ENCODE measurements around the gene SRSF8.

The SRSF8 gene

DNA sequence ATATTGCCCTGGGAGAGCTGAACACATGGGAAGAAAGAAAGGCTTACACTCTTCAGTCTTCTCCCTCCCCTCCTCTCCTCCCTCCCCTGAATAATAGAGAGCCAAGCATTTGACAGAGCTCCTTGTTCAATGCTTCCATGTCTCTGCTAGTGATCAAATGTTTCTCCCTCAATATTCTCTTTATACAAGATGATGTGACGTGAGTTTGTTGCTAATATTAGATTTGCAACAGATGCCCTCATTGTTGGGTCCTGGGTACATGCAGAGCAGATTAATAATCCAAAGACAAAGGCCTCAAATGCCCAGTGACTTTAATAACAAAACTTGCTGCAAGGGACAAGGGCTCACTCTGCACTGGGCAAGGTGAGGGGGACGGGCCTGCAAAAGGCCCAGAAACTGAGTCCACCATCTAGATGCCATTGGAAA lies 15.9 kb downstream of the SRSF8 start:
- H3K27ac ChIP-seq = peak overlapping the region; percentile 94
- TF ChIP-seq Cebpa-rat (IDR thresholded peaks at IDR 0.05) = no peak
- peak overlapping the region; percentile 77 for H3K9ac ChIP-seq
- H3K27me3 ChIP-seq = no peaks in the 10 kb centered on the region
- peak overlapping the region; percentile 35; the same call in 1 of the 2 replicates for H3K4me3 ChIP-seq
- H3K4me1 ChIP-seq = peaks cover 97% of the 10 kb centered on the region
- no peaks in the 10 kb centered on the region for H3K9me3 ChIP-seq
- H4K20me1 ChIP-seq = no peaks in the 10 kb centered on the region
- H3K36me3 ChIP-seq = no peaks in the 10 kb centered on the region
- H3K4me2 ChIP-seq = peak overlapping the region; percentile 88

DNA sequence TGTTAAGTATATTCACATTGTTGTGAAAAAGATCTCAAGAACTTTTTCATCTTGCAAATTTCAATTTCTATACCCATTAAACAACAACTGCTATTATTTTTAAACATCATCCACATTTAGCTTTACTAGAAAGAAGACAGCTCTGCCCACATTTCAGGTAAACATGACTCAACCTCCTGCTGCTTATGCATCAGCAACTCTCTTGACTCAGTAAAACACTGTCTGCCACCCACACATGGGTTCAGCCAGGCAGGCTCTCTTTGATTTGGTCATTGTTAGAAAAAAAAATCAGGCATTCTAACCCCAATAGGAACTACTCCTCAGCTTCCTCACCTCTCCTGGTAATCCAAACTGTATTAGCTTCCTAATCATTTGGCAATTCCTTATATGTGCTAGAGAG lies 17.8 kb downstream of the SRSF8 start:
- Histone ChIP-seq H3K27ac (no peak overlapping the region), H4K20me1 (no peaks in the 10 kb centered on the region), H3K36me3 (no peaks in the 10 kb centered on the region), H3K27me3 (no peaks in the 10 kb centered on the region), H3K4me2 (peak overlapping the region; percentile 19), H3K4me1 (peaks cover 94% of the 10 kb centered on the region), H3K9me3 (no peaks in the 10 kb centered on the region), H3K9ac (no peak overlapping the region), H3K4me3 (no peak overlapping the region)
- no peak for TF ChIP-seq Cebpa-rat (IDR thresholded peaks at IDR 0.05)

DNA sequence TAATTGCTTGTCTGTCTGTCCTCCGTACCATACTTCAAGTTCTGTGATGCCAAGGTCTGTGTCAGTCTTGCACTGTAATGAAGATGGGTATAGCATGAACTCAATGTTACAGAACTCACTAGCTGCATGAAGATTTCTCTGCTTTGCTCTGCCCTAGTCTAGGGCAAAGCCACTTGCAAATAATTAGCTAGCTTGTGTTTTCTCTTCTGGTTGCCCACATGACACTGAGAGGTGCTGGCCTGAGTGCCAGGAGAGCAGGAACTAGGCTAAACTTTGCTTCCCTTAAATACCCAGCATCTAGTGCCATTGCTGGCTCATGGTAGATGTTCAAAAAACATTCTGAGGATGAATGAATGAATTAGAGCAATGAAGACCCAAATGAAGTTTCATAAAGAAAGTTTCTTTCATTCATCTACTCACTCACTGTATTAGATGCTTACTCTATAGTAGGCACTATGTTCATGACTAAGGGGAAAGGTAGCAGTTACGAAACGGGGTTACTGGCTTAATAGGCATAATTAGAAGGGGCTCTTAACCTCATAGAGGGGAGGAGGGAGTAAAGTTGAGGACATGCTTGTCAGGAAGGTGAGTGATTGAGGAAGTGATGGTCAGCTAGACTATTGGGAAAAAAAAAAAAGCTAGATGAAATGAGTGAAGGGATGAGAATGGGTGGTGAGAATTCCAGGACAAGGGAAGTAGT lies 18.5 kb downstream of the SRSF8 start:
- no peaks in the 10 kb centered on the region for H3K36me3 ChIP-seq
- no peaks in the 10 kb centered on the region for H3K9me3 ChIP-seq
- H3K4me3 ChIP-seq = no peak overlapping the region
- peak overlapping the region; percentile 19 for H3K4me2 ChIP-seq
- no peaks in the 10 kb centered on the region for H3K27me3 ChIP-seq
- peaks cover 87% of the 10 kb centered on the region for H3K4me1 ChIP-seq
- TF ChIP-seq Cebpa-rat (IDR thresholded peaks at IDR 0.05) = no peak
- no peak overlapping the region; the same call in 1 of the 2 replicates for H3K27ac ChIP-seq
- H3K9ac ChIP-seq = no peak overlapping the region
- H4K20me1 ChIP-seq = no peaks in the 10 kb centered on the region

DNA sequence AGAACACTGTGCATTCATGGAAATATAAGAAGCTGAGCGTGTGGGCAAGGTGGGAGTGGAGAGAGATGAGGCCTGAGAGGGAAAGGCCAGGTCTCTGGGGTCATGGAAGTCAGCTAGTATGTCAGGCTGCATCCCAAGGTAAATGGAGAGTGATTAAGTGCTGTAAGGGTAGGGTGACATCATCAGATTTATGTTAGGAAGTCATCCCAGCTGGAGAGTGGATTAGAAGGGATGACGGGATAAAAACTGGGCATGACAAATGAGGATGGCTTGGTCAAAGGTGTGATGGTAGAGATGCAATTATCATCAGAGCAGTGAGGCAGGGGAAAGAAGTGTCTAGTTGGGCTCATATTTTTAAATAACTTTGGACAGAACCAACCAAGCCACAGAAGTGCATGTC lies 19.4 kb downstream of the SRSF8 start:
- peaks cover 84% of the 10 kb centered on the region for H3K4me1 ChIP-seq
- H3K27me3 ChIP-seq = no peaks in the 10 kb centered on the region
- H3K4me2 ChIP-seq = no peak overlapping the region; the same call in 1 of the 2 replicates
- no peaks in the 10 kb centered on the region for H3K36me3 ChIP-seq
- H3K9me3 ChIP-seq = no peaks in the 10 kb centered on the region
- no peak overlapping the region for H3K9ac ChIP-seq
- no peak overlapping the region for H3K4me3 ChIP-seq
- peaks cover 8% of the 10 kb centered on the region; the same call in 1 of the 2 replicates for H4K20me1 ChIP-seq
- H3K27ac ChIP-seq = no peak overlapping the region
- no peak for TF ChIP-seq Cebpa-rat (IDR thresholded peaks at IDR 0.05)

DNA sequence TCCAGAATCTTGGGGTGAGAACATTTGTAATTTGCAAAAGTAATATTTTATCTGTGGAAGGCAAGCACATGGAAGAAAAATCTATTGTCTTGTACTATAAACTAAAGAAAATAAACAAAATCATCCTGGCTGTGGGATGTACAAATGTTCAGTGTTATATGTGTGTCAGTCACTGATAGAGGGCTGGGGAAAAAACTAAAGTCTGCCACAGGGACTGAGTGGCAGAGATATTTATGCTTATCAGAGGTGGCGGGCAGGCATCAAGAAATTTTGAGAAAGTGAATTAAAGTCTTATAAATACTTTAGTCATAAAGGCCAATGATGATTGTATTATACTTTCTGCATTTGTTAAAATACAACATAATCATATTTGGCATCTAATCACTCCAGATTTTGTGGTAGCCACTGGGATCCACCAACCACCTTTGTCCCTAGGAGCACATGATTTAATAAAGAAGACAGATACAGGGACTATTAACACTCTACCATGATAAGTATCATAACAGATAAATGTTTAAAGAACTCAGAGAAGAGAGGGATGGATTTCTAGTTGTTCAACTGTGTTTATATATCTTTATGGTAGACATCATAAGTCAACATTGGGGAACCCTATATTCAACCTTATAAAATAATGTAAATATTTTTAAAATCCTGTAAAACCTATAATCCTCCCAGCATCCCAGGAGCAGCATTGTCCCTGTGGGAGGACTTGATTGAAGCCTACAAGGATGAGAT lies 20.3 kb downstream of the SRSF8 start:
- H4K20me1 ChIP-seq = peaks cover 9% of the 10 kb centered on the region; the same call in 1 of the 2 replicates
- H3K4me3 ChIP-seq = no peak overlapping the region
- peaks cover 87% of the 10 kb centered on the region for H3K4me1 ChIP-seq
- no peak for TF ChIP-seq Cebpa-rat (IDR thresholded peaks at IDR 0.05)
- no peaks in the 10 kb centered on the region for H3K27me3 ChIP-seq
- no peak overlapping the region for H3K27ac ChIP-seq
- H3K4me2 ChIP-seq = peak overlapping the region; percentile 98; the same call in 1 of the 2 replicates
- H3K9ac ChIP-seq = no peak overlapping the region
- H3K36me3 ChIP-seq = no peaks in the 10 kb centered on the region
- H3K9me3 ChIP-seq = no peaks in the 10 kb centered on the region

DNA sequence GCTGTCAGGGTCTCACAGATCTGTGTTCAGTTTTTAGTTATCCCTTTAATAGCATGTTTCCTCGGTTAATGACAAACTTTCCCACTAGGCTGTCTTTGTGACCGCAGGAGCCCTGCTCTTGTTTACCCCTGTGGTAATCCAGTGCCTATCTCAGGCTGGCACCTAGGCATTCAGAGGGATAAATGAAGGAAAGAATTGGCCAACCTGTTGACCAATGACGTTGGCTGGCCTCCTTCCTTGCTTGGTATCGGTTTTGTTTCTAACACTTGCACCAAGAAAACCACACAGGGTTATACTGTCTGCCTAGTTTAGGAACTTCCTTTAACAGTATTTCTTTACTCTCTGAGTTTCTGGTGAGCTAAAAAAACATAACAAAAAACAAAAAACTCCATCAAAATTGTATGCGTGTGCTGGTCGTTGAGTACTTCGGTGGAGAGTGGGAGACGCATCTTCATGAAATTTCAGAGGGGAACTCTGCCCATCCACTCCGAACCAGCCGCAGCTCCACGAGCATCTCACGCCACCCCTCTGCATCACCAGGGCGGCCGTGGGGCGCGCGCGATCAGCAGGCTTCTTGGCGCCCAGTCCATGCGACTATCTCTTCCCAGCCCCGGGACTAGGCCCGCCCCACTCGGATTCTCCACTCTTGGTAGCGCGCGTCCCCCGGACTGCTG lies 22.4 kb downstream of the SRSF8 start:
- no peak for TF ChIP-seq Cebpa-rat (IDR thresholded peaks at IDR 0.05)
- peak overlapping the region; percentile 96 for H3K4me3 ChIP-seq
- H3K36me3 ChIP-seq = no peaks in the 10 kb centered on the region
- no peaks in the 10 kb centered on the region for H3K9me3 ChIP-seq
- peaks cover 14% of the 10 kb centered on the region; the same call in 1 of the 2 replicates for H4K20me1 ChIP-seq
- H3K27me3 ChIP-seq = no peaks in the 10 kb centered on the region
- H3K4me2 ChIP-seq = peak overlapping the region; percentile 98
- peak overlapping the region; percentile 91 for H3K9ac ChIP-seq
- H3K4me1 ChIP-seq = peaks cover 87% of the 10 kb centered on the region
- H3K27ac ChIP-seq = peak overlapping the region; percentile 87

DNA sequence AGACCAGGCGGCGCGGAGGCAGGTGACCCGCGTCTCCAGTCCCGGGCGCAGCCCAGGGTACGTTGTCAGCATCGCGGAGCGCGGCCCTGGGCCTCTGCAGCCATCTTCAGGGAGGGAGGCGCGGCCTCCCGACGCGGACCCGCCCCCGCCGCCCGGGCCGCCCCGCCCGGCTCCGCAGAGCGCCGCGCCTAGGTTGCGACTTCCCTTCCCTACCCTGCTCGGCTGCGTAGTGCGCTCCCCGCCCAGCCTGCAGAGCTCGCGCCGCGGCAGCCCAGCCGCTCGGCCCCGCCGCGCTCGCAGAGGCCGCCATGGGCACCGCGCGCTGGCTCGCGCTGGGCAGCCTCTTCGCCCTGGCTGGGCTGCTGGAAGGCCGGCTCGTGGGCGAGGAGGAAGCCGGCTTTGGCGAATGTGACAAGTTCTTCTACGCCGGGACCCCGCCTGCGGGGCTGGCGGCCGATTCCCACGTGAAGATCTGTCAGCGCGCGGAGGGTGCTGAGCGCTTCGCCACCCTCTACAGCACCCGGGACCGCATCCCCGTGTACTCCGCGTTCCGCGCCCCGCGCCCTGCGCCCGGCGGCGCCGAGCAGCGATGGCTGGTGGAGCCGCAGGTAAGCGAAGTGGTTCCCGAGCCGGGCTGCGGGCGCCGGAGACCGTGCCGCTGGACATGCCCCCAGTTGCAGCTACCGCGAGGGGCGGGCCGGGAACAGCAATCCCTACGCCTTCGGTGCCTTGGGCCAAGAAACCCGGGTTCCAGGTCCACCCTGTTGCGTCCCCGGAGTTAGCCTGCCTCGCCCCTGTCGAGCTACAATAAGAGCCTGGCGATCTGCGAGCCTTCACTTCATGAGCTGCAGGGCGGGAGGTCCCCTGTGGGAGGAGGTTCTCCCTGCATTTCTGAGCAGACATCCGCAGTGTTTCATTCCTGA lies 23.2 kb downstream of the SRSF8 start, which contains the start of gene ENDOD1:
TSS of gene ENDOD1 (plus strand) at position 227 of the 923 bp plus-strand sequence. CDS start at position 309, 82 bp downstream.
- no peak for TF ChIP-seq Cebpa-rat (IDR thresholded peaks at IDR 0.05)
- Histone ChIP-seq H3K4me3 (peak within 1 kb of the TSS; percentile 96), H3K9me3 (no peaks in the 10 kb centered on the region), H3K27ac (peak within 1 kb of the TSS; percentile 87), H3K9ac (peak within 1 kb of the TSS; percentile 91), H3K36me3 (0 out of 2 replicates have a peak, but pooled peaks cover 8% of the 10 kb centered on the region), H3K4me2 (peak within 1 kb of the TSS; percentile 98), H4K20me1 (peaks cover 14% of the 10 kb centered on the region; the same call in 1 of the 2 replicates), H3K27me3 (no peaks in the 10 kb centered on the region), H3K4me1 (peaks cover 87% of the 10 kb centered on the region)

DNA sequence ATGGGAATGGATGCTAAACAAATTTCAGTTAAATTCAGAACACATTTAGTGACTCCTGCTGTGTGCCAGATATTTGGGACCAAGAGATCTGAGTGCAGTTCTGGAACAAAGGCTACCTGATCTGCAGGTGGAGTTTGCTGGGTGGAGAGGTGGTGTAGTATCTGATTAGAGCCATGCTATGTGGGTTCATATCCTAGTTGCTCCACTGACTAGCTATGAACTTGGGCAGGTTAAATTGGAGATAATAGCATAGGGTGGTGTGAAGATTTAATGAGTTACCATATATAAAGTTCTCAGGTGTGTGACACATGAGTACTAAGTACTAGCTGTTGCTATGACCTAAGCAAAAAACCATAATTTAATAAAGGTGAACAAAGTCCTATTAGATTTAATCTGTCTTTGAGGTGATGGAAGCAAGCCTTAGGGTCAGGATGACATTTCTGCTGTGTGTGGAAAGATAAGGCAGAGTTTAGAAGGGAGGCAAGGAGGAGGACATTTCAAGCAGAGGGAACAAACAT lies 25.0 kb downstream of the SRSF8 start:
- Histone ChIP-seq H3K9ac (peak overlapping the region; percentile 91), H3K27me3 (no peaks in the 10 kb centered on the region), H3K36me3 (0 out of 2 replicates have a peak, but pooled peaks cover 13% of the 10 kb centered on the region), H3K9me3 (no peaks in the 10 kb centered on the region), H3K4me3 (peak overlapping the region; percentile 96), H3K4me2 (peak overlapping the region; percentile 98), H3K4me1 (peaks cover 87% of the 10 kb centered on the region), H3K27ac (peak overlapping the region; percentile 87), H4K20me1 (peaks cover 14% of the 10 kb centered on the region; the same call in 1 of the 2 replicates)
- no peak for TF ChIP-seq Cebpa-rat (IDR thresholded peaks at IDR 0.05)
